Muscle layer of duodenum (tissue), 2 donors: ENCODE results near the gene HECW1.

Source experiments
- H3K27ac ChIP-seq: one replicate; pipeline ENCODE4 v1.7.0; 2013; ENCODE audit warnings: mild to moderate bottlenecking, low read length
- H3K27me3 ChIP-seq: one replicate; pipeline ENCODE4 v1.7.0; 2013; ENCODE audit warnings: low read depth, mild to moderate bottlenecking, control low read depth, low read length
- H3K36me3 ChIP-seq, 2 donors: one replicate each; pipeline ENCODE4 v1.7.0; 2013; ENCODE audit warnings: low read length in 2 of 2, control low read depth in 1 of 2, mild to moderate bottlenecking in 1 of 2; ENCODE audit not compliant: insufficient read depth in 2 of 2, control insufficient read depth in 1 of 2
- H3K4me1 ChIP-seq, 2 donors: one replicate each; pipeline ENCODE4 v1.7.0; 2013; ENCODE audit warnings: low read length in 2 of 2, mild to moderate bottlenecking in 2 of 2, control low read depth in 1 of 2, moderate library complexity in 1 of 2; ENCODE audit not compliant: insufficient read depth in 2 of 2, control insufficient read depth in 1 of 2
- H3K4me3 ChIP-seq, 2 donors: one replicate each; pipeline ENCODE4 v1.7.0; 2013; ENCODE audit warnings: low read length in 2 of 2, low read depth in 1 of 2, mild to moderate bottlenecking in 1 of 2
- H3K9me3 ChIP-seq, 2 donors: one replicate each; pipeline ENCODE4 v1.7.0; 2013; ENCODE audit warnings: low read length in 2 of 2, control low read depth in 1 of 2, mild to moderate bottlenecking in 1 of 2; ENCODE audit not compliant: control insufficient read depth in 1 of 2
- donor health status: healthy.

HECW1 gene

DNA sequence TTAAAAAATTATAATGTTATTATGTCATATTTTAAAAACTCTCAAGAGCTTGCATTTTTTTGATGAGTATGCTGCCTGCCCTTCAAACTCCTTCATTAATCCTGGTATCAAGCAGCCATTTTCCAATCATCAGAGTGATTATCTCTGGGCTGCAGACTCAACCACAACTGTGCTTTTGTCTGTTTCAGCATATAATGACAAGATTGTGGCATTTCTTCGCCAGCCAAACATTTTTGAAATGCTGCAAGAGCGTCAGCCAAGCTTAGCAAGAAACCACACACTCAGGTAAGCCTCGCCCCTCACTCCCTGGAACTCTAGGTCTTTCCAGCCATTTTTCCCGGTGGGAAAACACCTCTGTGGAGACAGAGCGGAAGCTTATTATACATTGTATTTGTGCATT lies 380.4 kb downstream of the HECW1 start:
- H3K9me3 ChIP-seq: no peaks in the 10 kb centered on the region
- no peak overlapping the region for H3K27ac ChIP-seq
- no peaks in the 10 kb centered on the region for H3K27me3 ChIP-seq
- H3K4me1 ChIP-seq: peaks cover 0 to 4% of the 10 kb centered on the region in 2 donors
- no peaks in the 10 kb centered on the region for H3K36me3 ChIP-seq
- H3K4me3 ChIP-seq: no peak overlapping the region

GRCh38 chr7:43495572-43495971 lies 383.1 kb downstream of the HECW1 start:
- H3K9me3 ChIP-seq: no peaks in the 10 kb centered on the region
- no peaks in the 10 kb centered on the region for H3K4me1 ChIP-seq
- H3K27me3 ChIP-seq: no peaks in the 10 kb centered on the region
- H3K36me3 ChIP-seq: no peaks in the 10 kb centered on the region
- no peak overlapping the region for H3K4me3 ChIP-seq
- H3K27ac ChIP-seq: no peak overlapping the region

DNA sequence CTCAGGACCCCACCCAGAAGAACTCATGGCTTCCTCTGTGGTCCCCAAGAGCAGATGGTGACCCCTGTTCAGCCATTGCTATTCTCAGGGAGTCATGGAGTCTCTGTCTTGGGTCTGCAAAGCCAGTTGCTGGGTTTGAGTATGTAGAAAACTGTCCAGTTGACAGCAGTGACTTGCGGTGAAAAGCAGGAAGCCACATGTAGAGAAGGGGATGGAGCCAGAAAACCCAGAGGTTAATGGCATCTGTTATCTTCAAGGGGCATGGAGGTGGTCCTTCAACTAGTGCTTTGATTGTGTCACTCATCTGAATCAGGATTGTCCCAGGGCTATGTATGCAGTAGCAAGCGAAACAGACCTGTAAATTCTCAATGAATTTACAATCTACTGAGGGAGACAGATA lies 384.1 kb downstream of the HECW1 start:
- peaks cover 0 to 3% of the 10 kb centered on the region in 2 donors for H3K4me1 ChIP-seq
- H3K27ac ChIP-seq: no peak overlapping the region
- no peaks in the 10 kb centered on the region for H3K27me3 ChIP-seq
- H3K36me3 ChIP-seq: no peaks in the 10 kb centered on the region
- H3K9me3 ChIP-seq: no peaks in the 10 kb centered on the region
- H3K4me3 ChIP-seq: no peak overlapping the region

GRCh38 chr7:43501870-43502269 lies 389.4 kb downstream of the HECW1 start:
- Histone ChIP-seq H3K27ac (no peak overlapping the region), H3K4me1 (peaks cover 0 to 9% of the 10 kb centered on the region in 2 donors), H3K4me3 (no peak overlapping the region), H3K36me3 (no peaks in the 10 kb centered on the region), H3K27me3 (no peaks in the 10 kb centered on the region), H3K9me3 (no peaks in the 10 kb centered on the region)

DNA sequence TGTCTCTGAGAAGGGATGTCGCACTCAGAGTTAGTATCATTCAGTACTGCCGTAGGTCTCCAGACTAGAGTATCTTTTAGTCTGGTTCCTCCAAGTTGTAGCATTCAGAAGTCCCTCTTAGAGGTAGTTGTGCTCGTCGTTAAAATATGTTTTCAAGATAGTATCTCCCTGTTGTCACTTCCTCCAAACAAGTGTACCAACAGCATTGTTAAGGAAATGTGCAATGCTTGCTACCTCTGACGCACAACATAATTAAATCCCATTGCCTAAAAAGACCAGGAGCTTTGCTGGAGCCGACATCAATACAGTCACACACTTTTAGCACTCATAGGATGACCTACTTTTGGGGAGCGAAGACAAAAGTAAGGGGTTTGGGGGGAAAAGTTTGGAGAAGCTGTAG lies 390.5 kb downstream of the HECW1 start:
- no peaks in the 10 kb centered on the region for H3K27me3 ChIP-seq
- no peak overlapping the region for H3K27ac ChIP-seq
- no peaks in the 10 kb centered on the region for H3K36me3 ChIP-seq
- no peaks in the 10 kb centered on the region for H3K9me3 ChIP-seq
- H3K4me1 ChIP-seq: peaks cover 0 to 9% of the 10 kb centered on the region in 2 donors
- H3K4me3 ChIP-seq: no peak overlapping the region

- no peaks in the 10 kb centered on the region for H3K36me3 ChIP-seq
- no peak overlapping the region for H3K4me3 ChIP-seq
These were observed 393.0 kb downstream of the HECW1 start for GRCh38 chr7:43505412-43505811.

DNA sequence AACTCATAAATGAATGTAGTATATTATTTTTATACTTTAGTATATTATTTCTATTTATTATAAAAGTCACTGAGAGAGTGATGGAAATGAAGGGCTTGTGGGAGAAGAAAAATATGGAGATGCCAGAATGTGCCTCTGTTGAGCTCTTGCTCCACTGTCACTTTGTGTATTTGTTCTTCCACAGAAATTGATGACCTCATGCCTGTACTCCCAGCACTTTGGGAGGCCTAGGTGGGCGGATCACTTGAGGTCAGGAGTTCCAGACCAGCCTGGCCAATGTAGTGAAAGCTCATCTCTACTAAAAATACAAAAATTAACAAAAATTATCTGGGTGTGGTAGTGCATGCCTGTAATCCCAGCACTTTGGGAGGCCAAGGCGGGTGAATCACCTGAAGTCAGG lies 394.0 kb downstream of the HECW1 start:
- Histone ChIP-seq H3K4me3 (no peak overlapping the region), H3K27me3 (no peaks in the 10 kb centered on the region), H3K4me1 (peaks cover 0 to 7% of the 10 kb centered on the region in 2 donors), H3K36me3 (no peaks in the 10 kb centered on the region), H3K27ac (no peak overlapping the region), H3K9me3 (no peaks in the 10 kb centered on the region)

More at GRCh38 chr7:43505412-43505811, 393.0 kb downstream of the HECW1 start:
- H3K27me3 ChIP-seq: no peaks in the 10 kb centered on the region
- no peaks in the 10 kb centered on the region for H3K9me3 ChIP-seq
- no peak overlapping the region for H3K27ac ChIP-seq
- H3K4me1 ChIP-seq: peaks cover 0 to 9% of the 10 kb centered on the region in 2 donors

GRCh38 chr7:43508461-43508860 lies 396.0 kb downstream of the HECW1 start:
- H3K4me1 ChIP-seq: no peaks in the 10 kb centered on the region
- no peak overlapping the region for H3K27ac ChIP-seq
- no peak overlapping the region for H3K4me3 ChIP-seq
- no peaks in the 10 kb centered on the region for H3K9me3 ChIP-seq
- H3K36me3 ChIP-seq: no peaks in the 10 kb centered on the region
- H3K27me3 ChIP-seq: no peaks in the 10 kb centered on the region

DNA sequence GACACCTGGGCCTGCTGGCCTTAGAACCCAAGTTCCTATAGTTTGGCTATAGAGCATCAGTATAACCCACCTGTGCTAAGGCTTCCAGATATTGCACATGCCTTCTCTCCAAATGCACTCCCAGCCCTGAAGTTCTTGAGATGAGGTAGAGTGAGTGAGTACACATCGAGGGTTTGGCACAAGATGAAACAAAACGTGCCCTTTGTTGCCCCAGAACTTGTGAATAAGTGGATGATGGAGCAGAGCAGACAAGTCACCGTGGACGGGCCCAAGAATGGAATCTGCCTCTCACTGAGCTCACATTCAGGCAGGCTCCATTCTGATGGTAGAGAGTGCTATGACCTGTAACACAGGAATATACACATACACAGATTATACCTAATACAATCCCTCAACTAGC lies 397.5 kb downstream of the HECW1 start:
- H3K4me1 ChIP-seq: no peaks in the 10 kb centered on the region
- H3K27ac ChIP-seq: no peak overlapping the region

GRCh38 chr7:43511029-43511428 lies 398.6 kb downstream of the HECW1 start:
- Histone ChIP-seq H3K27me3 (no peaks in the 10 kb centered on the region), H3K9me3 (no peaks in the 10 kb centered on the region), H3K4me1 (no peaks in the 10 kb centered on the region), H3K4me3 (no peak overlapping the region), H3K36me3 (no peaks in the 10 kb centered on the region), H3K27ac (no peak overlapping the region)

More for the DNA sequence above, 397.5 kb downstream of the HECW1 start:
- Histone ChIP-seq H3K4me3 (no peak overlapping the region), H3K9me3 (no peaks in the 10 kb centered on the region), H3K36me3 (no peaks in the 10 kb centered on the region), H3K27me3 (no peaks in the 10 kb centered on the region)

GRCh38 chr7:43511769-43512515 lies 399.5 kb downstream of the HECW1 start:
- H3K4me1 ChIP-seq: no peaks in the 10 kb centered on the region
- no peak overlapping the region for H3K4me3 ChIP-seq
- H3K9me3 ChIP-seq: no peaks in the 10 kb centered on the region
- no peak overlapping the region for H3K27ac ChIP-seq
- H3K36me3 ChIP-seq: no peaks in the 10 kb centered on the region
- H3K27me3 ChIP-seq: no peaks in the 10 kb centered on the region

DNA sequence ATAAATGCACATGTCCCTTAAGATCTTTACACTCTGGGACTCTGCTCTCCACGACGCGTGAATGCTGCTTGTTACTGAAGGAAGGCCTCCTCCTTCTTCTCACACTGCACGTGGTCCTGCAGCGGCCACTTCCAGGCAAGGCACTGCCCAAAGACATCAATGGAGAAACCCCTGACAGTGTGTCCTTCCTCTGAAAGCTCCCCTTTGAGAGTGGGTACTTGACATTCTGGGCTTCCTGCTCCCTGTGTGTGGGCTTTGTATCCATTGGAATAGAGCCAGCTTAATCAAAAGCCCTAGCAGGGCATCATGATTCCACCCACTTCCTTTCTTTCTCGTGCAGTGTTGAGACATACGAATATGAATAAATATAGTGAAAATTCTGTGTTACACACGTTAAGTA lies 400.8 kb downstream of the HECW1 start:
- no peaks in the 10 kb centered on the region for H3K9me3 ChIP-seq

More for the DNA sequence above, 400.8 kb downstream of the HECW1 start:
- Histone ChIP-seq H3K36me3 (no peaks in the 10 kb centered on the region), H3K4me1 (no peaks in the 10 kb centered on the region), H3K4me3 (no peak overlapping the region), H3K27ac (no peak overlapping the region), H3K27me3 (no peaks in the 10 kb centered on the region)
